Effector memory CD4-positive, alpha-beta T cell (primary cell): ENCODE measurements around the gene HOXD10.

Source experiments
- DNase-seq, 3 donors: peaks; one replicate each; pipeline ENCODE4 v3.0.0-alpha.2; 2020
- H3K27ac ChIP-seq: 2 replicates; pipeline ENCODE4 v1.7.0; 2013; ENCODE audit warnings: mild to moderate bottlenecking, low read length, moderate library complexity; ENCODE audit not compliant: insufficient read depth, poor library complexity, severe bottlenecking
- H3K27me3 ChIP-seq: replicated peaks from 2 replicates; pipeline ENCODE4 v1.7.0; 2013; ENCODE audit warnings: mild to moderate bottlenecking, low read length; ENCODE audit not compliant: insufficient read depth, control insufficient read depth, poor library complexity, severe bottlenecking
- H3K36me3 ChIP-seq: 2 replicates; pipeline ENCODE4 v1.7.0; 2013; ENCODE audit warnings: mild to moderate bottlenecking, low read length, moderate library complexity; ENCODE audit not compliant: control insufficient read depth, insufficient read depth
- H3K4me1 ChIP-seq: 2 replicates; pipeline ENCODE4 v1.7.0; 2013; ENCODE audit warnings: low read length, mild to moderate bottlenecking; ENCODE audit not compliant: control insufficient read depth, insufficient read depth, poor library complexity, severe bottlenecking
- H3K4me3 ChIP-seq: 2 replicates; pipeline ENCODE4 v1.7.0; 2013; ENCODE audit warnings: low read length, low read depth, mild to moderate bottlenecking; ENCODE audit not compliant: insufficient read depth, poor library complexity, severe bottlenecking
- H3K9me3 ChIP-seq: 2 replicates; pipeline ENCODE4 v1.7.0; 2013; ENCODE audit warnings: mild to moderate bottlenecking, low read length, moderate library complexity; ENCODE audit not compliant: control insufficient read depth

Gene HOXD10

DNA sequence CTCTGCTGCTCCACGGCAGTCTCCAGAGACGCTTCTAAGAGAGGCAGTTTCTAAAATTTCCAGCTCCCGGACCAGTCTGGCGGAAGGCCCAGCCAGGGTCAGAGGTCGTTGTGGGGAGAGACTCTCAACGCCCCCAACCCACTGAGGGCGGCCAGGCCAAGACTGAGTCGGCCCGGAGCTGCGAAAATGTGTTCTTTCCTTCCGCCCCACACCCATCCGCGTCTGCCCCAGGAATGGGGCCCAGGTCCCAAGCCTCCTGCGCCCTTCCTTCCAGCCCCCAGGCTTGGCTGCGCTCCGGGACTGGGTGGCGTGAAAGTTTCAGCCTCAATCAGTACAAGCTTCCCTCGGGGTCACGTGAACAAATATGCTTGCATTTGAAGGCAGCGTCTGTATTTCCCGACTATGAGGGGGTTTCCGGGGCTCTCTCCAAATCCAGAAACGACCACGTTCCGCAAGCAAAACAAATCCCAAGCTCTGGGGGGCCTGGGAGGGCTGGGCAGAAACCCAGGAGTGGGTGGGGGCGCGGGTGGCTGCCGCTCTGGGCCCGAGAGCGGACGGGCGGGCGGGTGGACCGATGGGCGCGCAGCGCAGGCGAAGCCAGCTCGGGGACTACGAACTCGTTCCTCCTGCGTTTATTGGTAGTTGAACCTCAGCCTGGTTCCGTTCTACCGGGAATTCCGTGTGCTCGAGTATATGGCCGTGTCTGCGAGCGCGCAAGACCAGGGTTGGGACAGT lies 43.8 kb downstream of the HOXD10 start:
- H3K27ac ChIP-seq, result no peak overlapping the region
- peaks cover 89% of the 10 kb centered on the region for H3K27me3 ChIP-seq
- no peaks in the 10 kb centered on the region for H3K9me3 ChIP-seq
- H3K4me1 ChIP-seq, result peaks cover 6% of the 10 kb centered on the region
- H3K36me3 ChIP-seq, result no peaks in the 10 kb centered on the region
- no peak overlapping the region for H3K4me3 ChIP-seq
- no peak for DNase-seq

- no peak overlapping the region for H3K27ac ChIP-seq
- no peaks in the 10 kb centered on the region for H3K36me3 ChIP-seq
- DNase-seq, result no peak
- H3K27me3 ChIP-seq, result peaks cover 86% of the 10 kb centered on the region
- no peak overlapping the region for H3K4me3 ChIP-seq
- peaks cover 6% of the 10 kb centered on the region for H3K4me1 ChIP-seq
- H3K9me3 ChIP-seq, result no peaks in the 10 kb centered on the region
These were observed 44.6 kb downstream of the HOXD10 start for GRCh38 chr2:176160986-176161824.

GRCh38 chr2:176161825-176162626 lies 45.4 kb downstream of the HOXD10 start:
- no peak overlapping the region for H3K4me3 ChIP-seq
- no peak overlapping the region for H3K27ac ChIP-seq
- no peak for DNase-seq
- H3K9me3 ChIP-seq, result no peaks in the 10 kb centered on the region
- peaks cover 6% of the 10 kb centered on the region for H3K4me1 ChIP-seq
- H3K27me3 ChIP-seq, result peaks cover 79% of the 10 kb centered on the region
- no peaks in the 10 kb centered on the region for H3K36me3 ChIP-seq

DNA sequence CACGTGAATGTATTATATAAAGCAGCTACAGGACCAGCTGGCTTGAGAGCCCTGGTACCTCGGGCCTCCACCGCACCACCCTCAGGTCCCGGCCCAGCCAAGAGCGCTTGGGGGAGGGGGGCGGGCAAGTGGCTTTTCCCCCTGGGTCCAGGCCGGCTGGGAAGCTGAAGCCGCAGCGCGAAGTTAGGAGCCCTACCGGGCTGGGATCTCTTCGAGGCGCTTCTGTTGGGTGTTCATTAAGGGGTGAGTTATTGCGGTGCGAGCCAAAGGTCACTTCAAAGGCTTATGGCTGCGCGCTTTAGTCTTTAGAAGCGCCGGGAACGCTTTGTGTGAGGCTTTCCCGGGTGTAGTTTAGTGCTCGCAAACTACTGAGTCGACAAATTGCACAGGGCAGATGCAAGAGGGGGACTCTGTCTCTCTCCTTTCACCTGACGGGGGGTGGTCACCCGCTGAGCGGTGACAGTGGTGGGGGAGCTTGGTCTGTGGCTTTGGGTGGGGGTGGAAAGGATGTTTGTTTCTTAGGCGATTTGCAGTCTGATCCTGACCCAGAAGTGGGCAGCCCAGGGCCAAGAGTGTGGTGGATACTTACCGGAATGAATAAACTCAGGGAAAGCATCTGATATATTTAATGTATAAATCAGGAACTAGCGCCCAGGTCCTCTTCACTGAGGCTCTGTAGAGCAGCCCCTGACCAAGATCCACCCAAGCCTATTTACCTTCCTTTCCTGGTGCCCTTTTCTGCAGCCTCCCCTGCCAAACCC lies 46.5 kb downstream of the HOXD10 start:
- H3K27me3 ChIP-seq, result peaks cover 73% of the 10 kb centered on the region
- H3K9me3 ChIP-seq, result no peaks in the 10 kb centered on the region
- no peaks in the 10 kb centered on the region for H3K4me1 ChIP-seq
- H3K36me3 ChIP-seq, result no peaks in the 10 kb centered on the region
- DNase-seq, result no peak
- H3K27ac ChIP-seq, result no peak overlapping the region
- no peak overlapping the region for H3K4me3 ChIP-seq

DNA sequence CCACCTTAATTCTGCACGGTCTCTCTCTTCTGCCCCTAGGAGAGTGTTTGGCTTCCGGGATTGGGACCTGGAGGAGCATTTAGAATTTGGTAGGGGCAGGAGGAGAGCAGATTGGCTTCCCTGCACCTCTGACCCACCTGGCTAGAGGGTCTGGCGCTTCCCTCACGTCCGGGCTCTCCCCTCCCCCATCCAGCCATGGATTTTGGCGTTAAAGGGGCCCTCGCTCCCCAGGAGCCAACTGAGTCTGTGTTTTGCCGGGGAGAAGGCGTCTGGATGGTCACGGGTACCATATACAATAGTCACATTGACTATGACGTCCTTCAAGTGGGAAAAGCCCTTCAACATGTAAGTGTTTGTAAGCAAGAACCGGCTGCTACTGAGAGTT lies 47.1 kb downstream of the HOXD10 start:
- Histone ChIP-seq H3K9me3 (no peaks in the 10 kb centered on the region), H3K4me1 (no peaks in the 10 kb centered on the region), H3K36me3 (no peaks in the 10 kb centered on the region), H3K4me3 (no peak overlapping the region), H3K27me3 (peaks cover 70% of the 10 kb centered on the region), H3K27ac (no peak overlapping the region)
- no peak for DNase-seq

DNA sequence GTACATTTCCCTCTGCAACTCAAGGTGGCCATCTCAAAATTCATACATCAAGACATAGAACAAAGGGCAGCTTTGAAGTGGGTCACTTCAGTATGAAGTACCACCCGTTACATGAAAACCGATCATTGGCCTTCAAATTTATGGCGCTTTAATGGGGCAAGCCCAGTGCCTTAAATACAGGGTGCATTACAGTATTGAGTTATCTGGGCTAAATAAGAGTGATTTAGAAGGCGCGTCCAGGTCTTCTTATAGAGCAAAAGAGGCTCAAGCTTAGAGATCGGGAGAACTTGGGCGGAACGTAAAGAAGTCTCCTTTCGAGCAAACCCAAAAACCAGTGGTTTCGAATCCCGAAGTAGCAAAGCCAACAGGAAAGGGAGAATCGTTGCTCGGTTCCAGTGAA lies 47.6 kb downstream of the HOXD10 start:
- no peaks in the 10 kb centered on the region for H3K9me3 ChIP-seq
- H3K27ac ChIP-seq, result no peak overlapping the region
- H3K27me3 ChIP-seq, result peaks cover 65% of the 10 kb centered on the region
- no peaks in the 10 kb centered on the region for H3K4me1 ChIP-seq
- H3K4me3 ChIP-seq, result no peak overlapping the region
- no peaks in the 10 kb centered on the region for H3K36me3 ChIP-seq
- DNase-seq, result no peak

- Histone ChIP-seq H3K36me3 (no peaks in the 10 kb centered on the region), H3K27ac (no peak overlapping the region), H3K27me3 (peaks cover 59% of the 10 kb centered on the region), H3K4me1 (no peaks in the 10 kb centered on the region), H3K9me3 (no peaks in the 10 kb centered on the region), H3K4me3 (no peak overlapping the region)
- no peak for DNase-seq
These were observed 48.2 kb downstream of the HOXD10 start for GRCh38 chr2:176164611-176165369.

GRCh38 chr2:176165370-176166050 lies 48.9 kb downstream of the HOXD10 start:
- no peaks in the 10 kb centered on the region for H3K9me3 ChIP-seq
- no peak for DNase-seq
- H3K36me3 ChIP-seq, result no peaks in the 10 kb centered on the region
- H3K27me3 ChIP-seq, result peaks cover 53% of the 10 kb centered on the region
- no peaks in the 10 kb centered on the region for H3K4me1 ChIP-seq
- no peak overlapping the region for H3K4me3 ChIP-seq
- H3K27ac ChIP-seq, result no peak overlapping the region
